ENCODE measurements around the gene CDS2.

CDS2 gene

DNA sequence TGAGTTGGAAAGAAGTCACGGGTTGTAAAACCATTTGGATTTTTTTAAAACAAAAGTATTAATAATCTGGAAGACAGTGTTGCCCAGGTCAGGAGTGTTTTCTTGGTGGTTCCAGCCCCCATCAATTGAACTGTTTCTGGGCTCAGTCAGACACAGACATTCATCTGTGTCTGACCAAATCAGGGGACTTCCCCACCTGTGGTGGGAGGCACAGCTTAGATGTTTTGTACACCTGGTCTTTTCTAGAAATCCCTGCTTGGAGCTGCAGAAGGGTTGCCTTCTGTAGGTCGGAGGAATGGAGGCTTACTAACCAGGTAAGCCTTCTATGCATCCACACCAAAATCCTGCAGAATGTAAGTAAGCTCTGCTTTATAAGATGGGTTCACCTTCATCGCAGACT is 63.6 kb downstream of the CDS2 start (continued):
- TF ChIP-seq KLF10 (tag by site-specific recombination; IDR thresholded peaks at IDR 0.05) = no peak
- TF ChIP-seq, protein P1, sequence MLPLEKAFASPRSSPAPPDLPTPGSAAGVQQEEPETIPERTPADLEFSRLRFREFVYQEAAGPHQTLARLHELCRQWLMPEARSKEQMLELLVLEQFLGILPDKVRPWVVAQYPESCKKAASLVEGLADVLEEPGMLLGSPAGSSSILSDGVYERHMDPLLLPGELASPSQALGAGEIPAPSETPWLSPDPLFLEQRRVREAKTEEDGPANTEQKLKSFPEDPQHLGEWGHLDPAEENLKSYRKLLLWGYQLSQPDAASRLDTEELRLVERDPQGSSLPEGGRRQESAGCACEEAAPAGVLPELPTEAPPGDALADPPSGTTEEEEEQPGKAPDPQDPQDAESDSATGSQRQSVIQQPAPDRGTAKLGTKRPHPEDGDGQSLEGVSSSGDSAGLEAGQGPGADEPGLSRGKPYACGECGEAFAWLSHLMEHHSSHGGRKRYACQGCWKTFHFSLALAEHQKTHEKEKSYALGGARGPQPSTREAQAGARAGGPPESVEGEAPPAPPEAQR (tag by site-specific recombination; IDR thresholded peaks at IDR 0.05) = no peak
- no peak for TF ChIP-seq OVOL3 (tag by site-specific recombination; IDR thresholded peaks at IDR 0.05)
- no peak for TF ChIP-seq ZNF292 (tag by site-specific recombination; IDR thresholded peaks at IDR 0.05; ENCODE audit: borderline replicate concordance, low read depth)
- no peak for TF ChIP-seq ZNF2 (tag by site-specific recombination; IDR thresholded peaks at IDR 0.05)
- TF ChIP-seq ZNF529 (tag by site-specific recombination; IDR thresholded peaks at IDR 0.05; ENCODE audit: insufficient replicate concordance) = no peak
- TF ChIP-seq ZNF423 (tag by site-specific recombination; IDR thresholded peaks at IDR 0.05) = no peak
- no peak for TF ChIP-seq OSR2 (tag by site-specific recombination; IDR thresholded peaks at IDR 0.05)

DNA sequence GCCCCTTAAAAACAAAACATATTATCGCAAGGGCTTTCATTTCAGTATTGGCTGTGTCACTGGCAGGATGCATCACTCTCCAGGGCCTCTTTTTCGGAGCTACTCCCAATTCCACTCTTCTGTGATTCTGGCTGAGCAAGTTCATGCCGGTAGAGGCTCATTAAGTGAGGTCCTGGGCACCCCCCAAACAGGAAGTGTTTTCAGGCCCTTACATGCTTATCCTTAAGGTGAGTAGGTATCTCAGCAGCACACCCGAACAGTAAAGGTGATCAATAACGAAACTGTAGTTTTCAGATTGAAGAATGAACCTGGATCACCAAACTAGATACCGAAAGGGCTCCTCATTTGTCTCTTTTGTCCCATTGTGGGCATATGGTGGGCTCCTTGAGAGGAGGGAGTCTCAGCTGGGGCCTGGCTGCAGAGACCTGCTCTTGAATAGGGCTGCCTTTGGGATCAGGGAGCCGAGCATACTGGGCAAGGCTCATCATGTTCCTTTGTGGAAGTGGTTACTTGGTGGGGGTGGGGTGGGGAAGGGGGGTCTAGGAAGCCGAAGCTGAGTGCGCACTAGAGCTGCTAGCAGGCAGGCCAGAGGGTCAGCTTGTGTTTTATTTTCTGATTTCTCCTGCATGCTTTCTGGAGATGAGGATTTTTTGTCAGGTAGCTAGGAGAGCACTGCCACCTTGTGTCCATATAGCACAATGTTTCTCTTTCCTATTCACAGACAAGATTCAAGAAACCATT is 65.2 kb downstream of the CDS2 start:
- no peaks in the 10 kb centered on the region for H3K4me1 ChIP-seq (ENCODE audit: control insufficient read depth, insufficient read depth, low read length)
- POLR2A ChIA-PET = interaction anchor here (1.0 to 1.9 kb wide), 3 partner anchors 64 to 73 kb away, joined by 4 to 26 read pairs (median 6); partner anchors contain the start of gene CDS2
- no peak overlapping the region for H3K27ac ChIP-seq (ENCODE audit: extremely low read depth, low read depth, low read length)
- H3K9me3 ChIP-seq (ENCODE audit: control insufficient read depth, insufficient read depth, low read depth, low read length) = no peaks in the 10 kb centered on the region
- TF ChIP-seq KLF16 (tag by site-specific recombination; IDR thresholded peaks at IDR 0.05) (no peak), TCF7L2 (IDR thresholded peaks at IDR 0.05; ENCODE audit: borderline replicate concordance, low read depth, low read length) (no peak), ZNF335 (tag by site-specific recombination; conservative IDR thresholded peaks at IDR 0.05) (peak; percentile 89), ZNF776 (tag by site-specific recombination; IDR thresholded peaks at IDR 0.05; ENCODE audit: borderline replicate concordance) (no peak), ZNF654 (tag by site-specific recombination; IDR thresholded peaks at IDR 0.05; ENCODE audit: low read depth) (peak; percentile 94), ZBTB7A (tag by site-specific recombination; IDR thresholded peaks at IDR 0.05; ENCODE audit: low read depth) (no peak), ZNF785 (tag by site-specific recombination; IDR thresholded peaks at IDR 0.05) (no peak), ZNF621 (tag by site-specific recombination; IDR thresholded peaks at IDR 0.05) (no peak), ZNF354C (tag by site-specific recombination; IDR thresholded peaks at IDR 0.05; ENCODE audit: borderline replicate concordance, low read depth) (no peak), GLI2 (tag by site-specific recombination; IDR thresholded peaks at IDR 0.05; ENCODE audit: borderline replicate concordance, low read depth) (no peak), KLF10 (tag by site-specific recombination; IDR thresholded peaks at IDR 0.05) (0 out of 2 replicates have a peak, but pooled peaks have one; percentile 15), ZNF248 (tag by site-specific recombination; IDR thresholded peaks at IDR 0.05) (no peak)
- TF ChIP-seq, protein P2, sequence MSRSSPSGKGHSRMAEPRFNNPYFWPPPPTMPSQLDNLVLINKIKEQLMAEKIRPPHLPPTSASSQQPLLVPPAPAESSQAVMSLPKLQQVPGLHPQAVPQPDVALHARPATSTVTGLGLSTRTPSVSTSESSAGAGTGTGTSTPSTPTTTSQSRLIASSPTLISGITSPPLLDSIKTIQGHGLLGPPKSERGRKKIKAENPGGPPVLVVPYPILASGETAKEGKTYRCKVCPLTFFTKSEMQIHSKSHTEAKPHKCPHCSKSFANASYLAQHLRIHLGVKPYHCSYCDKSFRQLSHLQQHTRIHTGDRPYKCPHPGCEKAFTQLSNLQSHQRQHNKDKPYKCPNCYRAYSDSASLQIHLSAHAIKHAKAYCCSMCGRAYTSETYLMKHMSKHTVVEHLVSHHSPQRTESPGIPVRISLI (tag by site-specific recombination; IDR thresholded peaks at IDR 0.05) = no peak
- TF ChIP-seq, protein P3, sequence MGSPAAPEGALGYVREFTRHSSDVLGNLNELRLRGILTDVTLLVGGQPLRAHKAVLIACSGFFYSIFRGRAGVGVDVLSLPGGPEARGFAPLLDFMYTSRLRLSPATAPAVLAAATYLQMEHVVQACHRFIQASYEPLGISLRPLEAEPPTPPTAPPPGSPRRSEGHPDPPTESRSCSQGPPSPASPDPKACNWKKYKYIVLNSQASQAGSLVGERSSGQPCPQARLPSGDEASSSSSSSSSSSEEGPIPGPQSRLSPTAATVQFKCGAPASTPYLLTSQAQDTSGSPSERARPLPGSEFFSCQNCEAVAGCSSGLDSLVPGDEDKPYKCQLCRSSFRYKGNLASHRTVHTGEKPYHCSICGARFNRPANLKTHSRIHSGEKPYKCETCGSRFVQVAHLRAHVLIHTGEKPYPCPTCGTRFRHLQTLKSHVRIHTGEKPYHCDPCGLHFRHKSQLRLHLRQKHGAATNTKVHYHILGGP (tag by site-specific recombination; IDR thresholded peaks at IDR 0.05) = no peak
- TF ChIP-seq, protein P4, sequence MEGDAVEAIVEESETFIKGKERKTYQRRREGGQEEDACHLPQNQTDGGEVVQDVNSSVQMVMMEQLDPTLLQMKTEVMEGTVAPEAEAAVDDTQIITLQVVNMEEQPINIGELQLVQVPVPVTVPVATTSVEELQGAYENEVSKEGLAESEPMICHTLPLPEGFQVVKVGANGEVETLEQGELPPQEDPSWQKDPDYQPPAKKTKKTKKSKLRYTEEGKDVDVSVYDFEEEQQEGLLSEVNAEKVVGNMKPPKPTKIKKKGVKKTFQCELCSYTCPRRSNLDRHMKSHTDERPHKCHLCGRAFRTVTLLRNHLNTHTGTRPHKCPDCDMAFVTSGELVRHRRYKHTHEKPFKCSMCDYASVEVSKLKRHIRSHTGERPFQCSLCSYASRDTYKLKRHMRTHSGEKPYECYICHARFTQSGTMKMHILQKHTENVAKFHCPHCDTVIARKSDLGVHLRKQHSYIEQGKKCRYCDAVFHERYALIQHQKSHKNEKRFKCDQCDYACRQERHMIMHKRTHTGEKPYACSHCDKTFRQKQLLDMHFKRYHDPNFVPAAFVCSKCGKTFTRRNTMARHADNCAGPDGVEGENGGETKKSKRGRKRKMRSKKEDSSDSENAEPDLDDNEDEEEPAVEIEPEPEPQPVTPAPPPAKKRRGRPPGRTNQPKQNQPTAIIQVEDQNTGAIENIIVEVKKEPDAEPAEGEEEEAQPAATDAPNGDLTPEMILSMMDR (tag by site-specific recombination; IDR thresholded peaks at IDR 0.05) = peak; percentile 73
- TF ChIP-seq, protein P5, sequence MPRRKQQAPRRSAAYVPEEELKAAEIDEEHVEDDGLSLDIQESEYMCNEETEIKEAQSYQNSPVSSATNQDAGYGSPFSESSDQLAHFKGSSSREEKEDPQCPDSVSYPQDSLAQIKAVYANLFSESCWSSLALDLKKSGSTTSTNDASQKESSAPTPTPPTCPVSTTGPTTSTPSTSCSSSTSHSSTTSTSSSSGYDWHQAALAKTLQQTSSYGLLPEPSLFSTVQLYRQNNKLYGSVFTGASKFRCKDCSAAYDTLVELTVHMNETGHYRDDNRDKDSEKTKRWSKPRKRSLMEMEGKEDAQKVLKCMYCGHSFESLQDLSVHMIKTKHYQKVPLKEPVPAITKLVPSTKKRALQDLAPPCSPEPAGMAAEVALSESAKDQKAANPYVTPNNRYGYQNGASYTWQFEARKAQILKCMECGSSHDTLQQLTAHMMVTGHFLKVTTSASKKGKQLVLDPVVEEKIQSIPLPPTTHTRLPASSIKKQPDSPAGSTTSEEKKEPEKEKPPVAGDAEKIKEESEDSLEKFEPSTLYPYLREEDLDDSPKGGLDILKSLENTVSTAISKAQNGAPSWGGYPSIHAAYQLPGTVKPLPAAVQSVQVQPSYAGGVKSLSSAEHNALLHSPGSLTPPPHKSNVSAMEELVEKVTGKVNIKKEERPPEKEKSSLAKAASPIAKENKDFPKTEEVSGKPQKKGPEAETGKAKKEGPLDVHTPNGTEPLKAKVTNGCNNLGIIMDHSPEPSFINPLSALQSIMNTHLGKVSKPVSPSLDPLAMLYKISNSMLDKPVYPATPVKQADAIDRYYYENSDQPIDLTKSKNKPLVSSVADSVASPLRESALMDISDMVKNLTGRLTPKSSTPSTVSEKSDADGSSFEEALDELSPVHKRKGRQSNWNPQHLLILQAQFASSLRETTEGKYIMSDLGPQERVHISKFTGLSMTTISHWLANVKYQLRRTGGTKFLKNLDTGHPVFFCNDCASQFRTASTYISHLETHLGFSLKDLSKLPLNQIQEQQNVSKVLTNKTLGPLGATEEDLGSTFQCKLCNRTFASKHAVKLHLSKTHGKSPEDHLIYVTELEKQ (tag by site-specific recombination; IDR thresholded peaks at IDR 0.05; ENCODE audit: borderline replicate concordance) = no peak
- TF ChIP-seq, protein P6, sequence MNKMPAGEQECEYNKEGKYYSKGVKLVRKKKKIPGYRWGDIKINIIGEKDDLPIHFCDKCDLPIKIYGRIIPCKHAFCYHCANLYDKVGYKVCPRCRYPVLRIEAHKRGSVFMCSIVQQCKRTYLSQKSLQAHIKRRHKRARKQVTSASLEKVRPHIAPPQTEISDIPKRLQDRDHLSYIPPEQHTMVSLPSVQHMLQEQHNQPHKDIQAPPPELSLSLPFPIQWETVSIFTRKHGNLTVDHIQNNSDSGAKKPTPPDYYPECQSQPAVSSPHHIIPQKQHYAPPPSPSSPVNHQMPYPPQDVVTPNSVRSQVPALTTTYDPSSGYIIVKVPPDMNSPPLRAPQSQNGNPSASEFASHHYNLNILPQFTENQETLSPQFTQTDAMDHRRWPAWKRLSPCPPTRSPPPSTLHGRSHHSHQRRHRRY (tag by site-specific recombination; IDR thresholded peaks at IDR 0.05) = no peak
- CTCF ChIA-PET = interaction anchor here (0.6 to 10.6 kb wide), 31 partner anchors 9 to 625 kb away, joined by 3 to 160 read pairs (median 5); partner anchors contain the start of genes CDS2 and PCNA
- no peak overlapping the region for H3K4me3 ChIP-seq (ENCODE audit: low read depth, low read length)
- peaks cover 32 to 73% of the 10 kb centered on the region in 2 experiments for H3K36me3 ChIP-seq (ENCODE audit: control insufficient read depth in 2 of 2, insufficient read depth in 1 of 2, low read length in 2 of 2)

Measured in HEK293 (cell line).